Tibial nerve (tissue), 3 donors: ENCODE data around the gene SHC1.

Experiments
- CTCF ChIP-seq, 5 experiments: fragments of 200-600 bp in 3 of 5; fragments of 450-650 bp in 2 of 5; sonication (generic) in 3 of 5; IDR thresholded peaks; one replicate each; pipeline ENCODE4 v1.5.1; 2016 to 2019; ENCODE audit warnings: antibody characterized with exemption in 5 of 5, mild to moderate bottlenecking in 3 of 5, moderate library complexity in 2 of 5
- POLR2A ChIP-seq, 2 donors: fragments of 450-650 bp; IDR thresholded peaks; one replicate each; pipeline ENCODE4 v1.6.1; 2017; ENCODE audit warnings: antibody characterized with exemption in 2 of 2, mild to moderate bottlenecking in 2 of 2, moderate library complexity in 2 of 2

- TF ChIP-seq CTCF (IDR thresholded peaks at IDR 0.05) (no peak), POLR2A (IDR thresholded peaks at IDR 0.05) (no peak)
Observed at GRCh38 chr1:154962795-154963330, 7.7 kb downstream of the SHC1 start.
